Activated CD4-positive, alpha-beta T cell treated with anti-CD3 and anti-CD28 coated beads, Interleukin-2, amount 50 U/mL, for 24 hours (primary cell): ENCODE results near the gene ENPP7.

ENCODE experiments used
- DNase-seq, 2 donors: peaks; one replicate each; pipeline ENCODE4 v3.0.0-alpha.2; 2020; ENCODE audit warnings: low read depth in 1 of 2, low spot score in 1 of 2

The ENPP7 gene

GRCh38 chr17:79730769-79731483, at the start of gene ENPP7:
TSS of gene ENPP7 (plus strand) at chr17:79730943. CDS start at chr17:79731140, 197 bp downstream.
- DNase-seq = no peak

- DNase-seq = no peak
These were observed 49.6 kb upstream of the ENPP7 start for GRCh38 chr17:79681101-79681621.

- no peak for DNase-seq
These were observed 49.0 kb upstream of the ENPP7 start for GRCh38 chr17:79681628-79682261.

- DNase-seq = no peak
These were observed 47.4 kb upstream of the ENPP7 start for GRCh38 chr17:79683365-79683764.

- DNase-seq = no peak
These were observed 46.4 kb upstream of the ENPP7 start for GRCh38 chr17:79684132-79684985.

- no peak for DNase-seq
These were observed 45.6 kb upstream of the ENPP7 start for GRCh38 chr17:79685121-79685520.

- no peak for DNase-seq
These were observed 44.3 kb upstream of the ENPP7 start for GRCh38 chr17:79686476-79686875.

GRCh38 chr17:79690466-79690865, 40.3 kb upstream of the ENPP7 start:
- DNase-seq = no peak

- DNase-seq = no peak
These were observed 39.5 kb upstream of the ENPP7 start for GRCh38 chr17:79690988-79691836.

- DNase-seq = no peak
These were observed 38.8 kb upstream of the ENPP7 start for GRCh38 chr17:79691931-79692330.

GRCh38 chr17:79693419-79693818, 37.3 kb upstream of the ENPP7 start:
- no peak for DNase-seq

GRCh38 chr17:79695293-79695790, 35.4 kb upstream of the ENPP7 start:
- no peak for DNase-seq

- DNase-seq = no peak
These were observed 34.7 kb upstream of the ENPP7 start for GRCh38 chr17:79695797-79696609.

GRCh38 chr17:79696610-79696982, 34.1 kb upstream of the ENPP7 start:
- no peak for DNase-seq

- DNase-seq = no peak
These were observed 32.4 kb upstream of the ENPP7 start for GRCh38 chr17:79698146-79698846.

GRCh38 chr17:79699386-79700036, 31.2 kb upstream of the ENPP7 start:
- no peak for DNase-seq

- DNase-seq = no peak
These were observed 30.2 kb upstream of the ENPP7 start for GRCh38 chr17:79700592-79700991.

- no peak for DNase-seq
These were observed 28.7 kb upstream of the ENPP7 start for GRCh38 chr17:79702034-79702433.
